WTC11 (cell line): ENCODE results near the gene ZNF799. TPM values are rescaled to one million over a fixed set of nuclear protein-coding genes. Genes with fewer than 3 reads are reported as not detected.

Source experiments
- ATAC-seq: fragments of 200-7000 bp; cut with Tn5 transposase; 2 replicates; pipeline ENCODE4 v1.10.0; 2021; ENCODE audit warnings: mild to moderate bottlenecking, moderate library complexity
- CTCF ChIA-PET: fragments of 300-600 bp; sonication (Branson Sonifier 250); formaldehyde crosslinking; loops from one replicate; lab custom pipeline; 2021; ENCODE audit warnings: antibody characterized with exemption; lab: Charles Lee
- POLR2A ChIA-PET: fragments of 350-600 bp; sonication (Branson Sonifier 250); formaldehyde crosslinking; loops from one replicate; lab custom pipeline; 2021; ENCODE audit warnings: antibody characterized with exemption; lab: Charles Lee
- DNase-seq: peaks from one replicate; pipeline ENCODE4 v3.0.0; 2021; ENCODE audit warnings: low spot score
- H3K27ac Mint-ChIP-seq: 2 replicates; pipeline ENCODE4 v1.8.0; 2021; ENCODE audit warnings: mixed read lengths
- H3K27me3 Mint-ChIP-seq: 2 replicates; pipeline ENCODE4 v1.8.0; 2021; ENCODE audit warnings: low read depth, mild to moderate bottlenecking, moderate library complexity, mixed read lengths
- H3K36me3 Mint-ChIP-seq: 2 replicates; pipeline ENCODE4 v1.8.0; 2021; ENCODE audit warnings: mixed read lengths
- H3K4me1 Mint-ChIP-seq: 2 replicates; pipeline ENCODE4 v1.8.0; 2022; ENCODE audit warnings: mixed read lengths
- H3K4me3 Mint-ChIP-seq: 2 replicates; pipeline ENCODE4 v1.8.0; 2021; ENCODE audit warnings: mild to moderate bottlenecking, moderate library complexity, mixed read lengths
- H3K9me3 Mint-ChIP-seq: 2 replicates; pipeline ENCODE4 v1.8.0; 2021; ENCODE audit warnings: mixed read lengths
- EMX1 ChIP-seq: fragments of 250-450 bp; sonication (Bioruptor Pico); IDR thresholded peaks from 2 replicates; pipeline ENCODE4 v1.8.0; 2021; ENCODE audit warnings: mild to moderate bottlenecking
- ESRRA ChIP-seq: sonication (generic); formaldehyde crosslinking; IDR thresholded peaks from 2 replicates; pipeline ENCODE4 v1.8.1; 2022; ENCODE audit warnings: mild to moderate bottlenecking, missing genetic modification reagents, borderline replicate concordance
- GTF2I ChIP-seq: fragments of 250-450 bp; sonication (Bioruptor Pico); conservative IDR thresholded peaks from 2 replicates; pipeline ENCODE4 v1.4.0; 2021; ENCODE audit warnings: mild to moderate bottlenecking
- IRF2 ChIP-seq: sonication (generic); formaldehyde crosslinking; IDR thresholded peaks from 2 replicates; pipeline ENCODE4 v1.8.0; 2022; ENCODE audit warnings: low read depth, missing genetic modification reagents, borderline replicate concordance
- NFYB ChIP-seq: sonication (generic); formaldehyde crosslinking; conservative IDR thresholded peaks from 2 replicates; pipeline ENCODE4 v1.8.0; 2022; ENCODE audit warnings: low read depth, missing genetic modification reagents
- SMAD3 ChIP-seq: sonication (generic); formaldehyde crosslinking; IDR thresholded peaks from 2 replicates; pipeline ENCODE4 v1.8.0; 2022; ENCODE audit warnings: missing genetic modification reagents, mild to moderate bottlenecking, borderline replicate concordance
- STAT6 ChIP-seq: sonication (generic); formaldehyde crosslinking; conservative IDR thresholded peaks from 2 replicates; pipeline ENCODE4 v1.8.1; 2023; ENCODE audit warnings: mild to moderate bottlenecking, low read depth, missing genetic modification reagents, moderate library complexity
- TCF7 ChIP-seq: sonication (generic); formaldehyde crosslinking; IDR thresholded peaks from 2 replicates; pipeline ENCODE4 v1.8.0; 2022; ENCODE audit warnings: mild to moderate bottlenecking, low read depth, missing genetic modification reagents, moderate library complexity
- USF1 ChIP-seq: sonication (generic); formaldehyde crosslinking; IDR thresholded peaks from 2 replicates; pipeline ENCODE4 v1.8.0; 2022; ENCODE audit warnings: mild to moderate bottlenecking, missing genetic modification reagents
- ZBTB21 ChIP-seq: sonication (generic); formaldehyde crosslinking; IDR thresholded peaks from 2 replicates; pipeline ENCODE4 v1.8.1; 2023; ENCODE audit warnings: mild to moderate bottlenecking, missing genetic modification reagents, borderline replicate concordance
- ZNF219 ChIP-seq: sonication (generic); formaldehyde crosslinking; IDR thresholded peaks from 2 replicates; pipeline ENCODE4 v1.8.0; 2023; ENCODE audit warnings: missing genetic modification reagents, mild to moderate bottlenecking, borderline replicate concordance
- ZNF317 ChIP-seq: sonication (generic); formaldehyde crosslinking; IDR thresholded peaks from 2 replicates; pipeline ENCODE4 v1.8.1; 2023; ENCODE audit warnings: low read depth, mild to moderate bottlenecking, moderate library complexity, missing genetic modification reagents, borderline replicate concordance
- ZNF416 ChIP-seq: fragments of 250-450 bp; sonication (Bioruptor Pico); IDR thresholded peaks from 2 replicates; pipeline ENCODE4 v1.9.0; 2021; ENCODE audit warnings: mild to moderate bottlenecking, inconsistent platforms
- total RNA-seq: library from RNA; stranded (reverse); gene quantifications from 3 replicates; pipeline ENCODE4 v1.2.3, GENCODE V29; 2021
- TF ChIP-seq, protein P1 (sequence below): sonication (generic); formaldehyde crosslinking; IDR thresholded peaks from 2 replicates; pipeline ENCODE4 v1.8.1; 2023; ENCODE audit warnings: mild to moderate bottlenecking, missing genetic modification reagents, moderate library complexity
- TF ChIP-seq, protein P2 (sequence below): sonication (generic); formaldehyde crosslinking; conservative IDR thresholded peaks from 2 replicates; pipeline ENCODE4 v1.8.1; 2022; ENCODE audit warnings: mild to moderate bottlenecking, missing genetic modification reagents

ZNF799 gene
- total RNA-seq, 1 experiment from 2014 or later, result 3.7 TPM

GRCh38 chr19:12400633-12401502 lies at the start of gene ZNF799 (continued):
- TF ChIP-seq STAT6 (CRISPR knock-in tag), result no peak
- TF ChIP-seq NFYB (CRISPR knock-in tag), result peak; percentile 47; the same call in 1 of the 2 replicates
- no peak for TF ChIP-seq ZNF219 (CRISPR knock-in tag)
- no peak for TF ChIP-seq IRF2 (CRISPR knock-in tag)
- TF ChIP-seq, protein P1, sequence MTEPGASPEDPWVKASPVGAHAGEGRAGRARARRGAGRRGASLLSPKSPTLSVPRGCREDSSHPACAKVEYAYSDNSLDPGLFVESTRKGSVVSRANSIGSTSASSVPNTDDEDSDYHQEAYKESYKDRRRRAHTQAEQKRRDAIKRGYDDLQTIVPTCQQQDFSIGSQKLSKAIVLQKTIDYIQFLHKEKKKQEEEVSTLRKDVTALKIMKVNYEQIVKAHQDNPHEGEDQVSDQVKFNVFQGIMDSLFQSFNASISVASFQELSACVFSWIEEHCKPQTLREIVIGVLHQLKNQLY (CRISPR knock-in tag), result no peak
- no peak for TF ChIP-seq TCF7
- no peak for TF ChIP-seq ZNF317 (CRISPR knock-in tag)
- TF ChIP-seq GTF2I (CRISPR knock-in tag), result 0 out of 2 replicates have a peak, but pooled peaks have one; percentile 9
- no peak for TF ChIP-seq EMX1
- 0 out of 2 replicates have a peak, but pooled peaks have one; percentile 17 for TF ChIP-seq SMAD3 (CRISPR knock-in tag)
- no peak for TF ChIP-seq ZBTB21 (CRISPR knock-in tag)
- TF ChIP-seq, protein P2, sequence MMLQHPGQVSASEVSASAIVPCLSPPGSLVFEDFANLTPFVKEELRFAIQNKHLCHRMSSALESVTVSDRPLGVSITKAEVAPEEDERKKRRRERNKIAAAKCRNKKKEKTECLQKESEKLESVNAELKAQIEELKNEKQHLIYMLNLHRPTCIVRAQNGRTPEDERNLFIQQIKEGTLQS (CRISPR knock-in tag), result no peak
- no peak for TF ChIP-seq ESRRA

GRCh38 chr19:12450844-12451243 lies 49.8 kb upstream of the ZNF799 start:
- Mint-ChIP-seq H3K4me1 (peaks cover 19% of the 10 kb centered on the region), H3K36me3 (peaks cover 32% of the 10 kb centered on the region), H3K9me3 (peaks cover 45% of the 10 kb centered on the region), H3K4me3 (no peak overlapping the region), H3K27me3 (peaks cover 17% of the 10 kb centered on the region), H3K27ac (no peak overlapping the region)
- ChIA-PET POLR2A (interaction anchor here (0.6 kb wide), 1 partner anchor 185 kb away, joined by 10 read pairs; no protein-coding TSS in a partner anchor), CTCF (no interaction called here)
- ATAC-seq (no peak), DNase-seq (no peak)
- TF ChIP-seq ZNF416 (CRISPR knock-in tag) (peak; percentile 93; the same call in 1 of the 2 replicates), GTF2I (CRISPR knock-in tag) (no peak)

DNA sequence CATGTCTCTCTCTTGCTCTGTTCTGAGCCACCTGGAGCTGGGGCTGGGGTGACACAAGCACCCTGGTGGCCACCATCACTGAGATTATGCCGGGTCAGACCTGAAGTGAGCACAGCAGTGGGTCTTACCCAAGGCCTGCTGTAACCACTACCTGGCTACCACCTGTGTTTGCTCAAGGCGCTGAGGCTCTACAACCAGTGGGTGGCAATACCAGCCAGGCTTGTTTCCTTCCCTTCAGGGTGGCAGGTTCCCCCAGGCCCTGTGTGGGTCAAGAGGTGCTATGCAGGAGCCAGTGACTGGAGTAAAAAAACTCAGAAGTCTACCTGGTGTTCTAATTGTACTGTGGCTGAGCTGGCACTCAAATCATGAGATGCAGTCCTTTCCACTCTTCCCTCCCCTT lies 47.7 kb upstream of the ZNF799 start:
- ChIA-PET POLR2A (no interaction called here), CTCF (no interaction called here)
- peaks cover 32% of the 10 kb centered on the region for H3K36me3 Mint-ChIP-seq
- peaks cover 17% of the 10 kb centered on the region for H3K27me3 Mint-ChIP-seq
- no peak overlapping the region for H3K27ac Mint-ChIP-seq
- TF ChIP-seq USF1 (CRISPR knock-in tag), result no peak
- H3K4me1 Mint-ChIP-seq, result peaks cover 12% of the 10 kb centered on the region
- H3K4me3 Mint-ChIP-seq, result no peak overlapping the region
- peaks cover 55% of the 10 kb centered on the region for H3K9me3 Mint-ChIP-seq
- DNase-seq (no peak), ATAC-seq (no peak)
